ENCODE measurements around the gene PMAIP1.

DNA sequence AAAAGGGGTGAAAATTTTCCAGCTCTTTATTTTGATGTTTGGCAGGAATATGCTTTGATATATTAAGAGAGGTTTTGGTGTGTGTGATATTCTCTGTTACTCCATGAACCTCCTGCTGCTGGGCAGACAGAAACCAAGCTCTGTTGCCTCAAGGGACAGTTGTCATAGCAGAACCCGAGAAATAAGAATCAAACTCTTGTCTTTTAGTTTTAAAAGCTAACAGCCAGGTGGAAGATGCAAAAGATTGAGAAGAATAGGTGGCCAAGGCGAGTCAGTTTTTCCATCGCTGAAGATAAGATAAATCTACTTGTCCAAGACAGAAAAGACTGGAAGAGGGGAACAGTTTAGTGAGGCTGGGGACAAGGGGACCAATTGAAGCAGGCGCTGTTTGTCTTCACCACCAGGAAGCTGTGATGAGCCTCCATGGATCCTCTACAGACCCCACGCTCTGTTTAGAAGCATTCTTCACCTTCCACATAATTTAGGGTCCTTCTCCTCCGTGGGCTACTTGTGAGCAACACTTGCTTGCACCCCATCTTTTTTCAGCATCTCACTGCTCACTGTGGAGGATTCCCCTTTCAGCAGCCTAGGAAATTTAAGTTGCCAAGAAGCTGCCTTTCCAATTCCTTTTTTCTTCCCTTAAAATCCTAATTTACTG lies 23.9 kb downstream of the PMAIP1 start:
- TF ChIP-seq, protein P1, sequence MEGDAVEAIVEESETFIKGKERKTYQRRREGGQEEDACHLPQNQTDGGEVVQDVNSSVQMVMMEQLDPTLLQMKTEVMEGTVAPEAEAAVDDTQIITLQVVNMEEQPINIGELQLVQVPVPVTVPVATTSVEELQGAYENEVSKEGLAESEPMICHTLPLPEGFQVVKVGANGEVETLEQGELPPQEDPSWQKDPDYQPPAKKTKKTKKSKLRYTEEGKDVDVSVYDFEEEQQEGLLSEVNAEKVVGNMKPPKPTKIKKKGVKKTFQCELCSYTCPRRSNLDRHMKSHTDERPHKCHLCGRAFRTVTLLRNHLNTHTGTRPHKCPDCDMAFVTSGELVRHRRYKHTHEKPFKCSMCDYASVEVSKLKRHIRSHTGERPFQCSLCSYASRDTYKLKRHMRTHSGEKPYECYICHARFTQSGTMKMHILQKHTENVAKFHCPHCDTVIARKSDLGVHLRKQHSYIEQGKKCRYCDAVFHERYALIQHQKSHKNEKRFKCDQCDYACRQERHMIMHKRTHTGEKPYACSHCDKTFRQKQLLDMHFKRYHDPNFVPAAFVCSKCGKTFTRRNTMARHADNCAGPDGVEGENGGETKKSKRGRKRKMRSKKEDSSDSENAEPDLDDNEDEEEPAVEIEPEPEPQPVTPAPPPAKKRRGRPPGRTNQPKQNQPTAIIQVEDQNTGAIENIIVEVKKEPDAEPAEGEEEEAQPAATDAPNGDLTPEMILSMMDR (IDR thresholded peaks at IDR 0.05), result no peak
- no peak for TF ChIP-seq POLR2A (IDR thresholded peaks at IDR 0.05)
